Activated naive CD4-positive, alpha-beta T cell treated with anti-CD3 and anti-CD28 coated beads, Interleukin-2, amount 50 U/mL, for 72 hours (primary cell): Measurements from ENCODE around the gene CARD18. TPM values are rescaled to one million over a fixed set of nuclear protein-coding genes. Genes with fewer than 3 reads are reported as not detected.

Experiments used
- ATAC-seq, 2 donors: fragments of 150-1000 bp; cut with Tn5 transposase; 2 replicates each; pipeline ENCODE4 v1.10.0; 2021; ENCODE audit warnings: mild to moderate bottlenecking in 2 of 2, moderate library complexity in 2 of 2
- DNase-seq, 2 donors: peaks; one replicate each; pipeline ENCODE4 v3.0.0; 2021 to 2022; ENCODE audit warnings: low spot score in 2 of 2
- H3K27ac Mint-ChIP-seq, 2 donors: one replicate each; pipeline ENCODE4 v1.8.0; 2022; ENCODE audit warnings: mild to moderate bottlenecking in 2 of 2, mixed read lengths in 2 of 2
- H3K36me3 Mint-ChIP-seq, 2 donors: one replicate each; pipeline ENCODE4 v1.8.0; 2022; ENCODE audit warnings: mixed read lengths in 2 of 2
- H3K9me3 Mint-ChIP-seq, 2 donors: one replicate each; pipeline ENCODE4 v1.8.0; 2022; ENCODE audit warnings: mixed read lengths in 2 of 2
- total RNA-seq, 2 donors: library from RNA; stranded (reverse); gene quantifications; one replicate each; pipeline ENCODE4 v1.2.3, GENCODE V29; 2022

The CARD18 gene, protein sequence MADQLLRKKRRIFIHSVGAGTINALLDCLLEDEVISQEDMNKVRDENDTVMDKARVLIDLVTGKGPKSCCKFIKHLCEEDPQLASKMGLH
- not detected for total RNA-seq

DNA sequence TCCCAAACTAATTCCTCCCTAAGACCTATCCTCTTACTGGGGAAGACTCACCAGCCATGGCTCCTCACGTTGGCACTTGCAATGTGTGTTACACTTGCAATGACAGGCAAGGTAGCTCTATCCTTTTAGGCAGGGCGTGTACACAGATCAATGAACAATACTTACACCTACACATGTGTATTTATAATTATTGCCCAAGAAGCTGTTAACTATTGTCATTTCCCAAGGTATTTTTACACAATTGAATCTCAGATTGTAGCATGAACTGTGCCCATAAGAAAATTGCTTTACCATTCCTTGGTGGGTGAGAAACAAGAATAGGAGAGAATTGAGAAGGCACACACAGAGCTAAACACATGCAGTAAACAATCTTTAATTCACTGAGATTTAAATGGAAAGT lies at the start of gene CARD18:
Gene CARD18 (minus strand): TSS at position 101 of the 400 bp plus-strand sequence. CDS start 43 bp downstream, at position 58.
- DNase-seq (no peak), ATAC-seq (no peak)
- Mint-ChIP-seq H3K27ac (no peak within 1 kb of the TSS), H3K9me3 (peaks cover 4 to 5% of the 10 kb centered on the region in 2 donors), H3K36me3 (peaks cover 0 to 4% of the 10 kb centered on the region in 2 donors)

DNA sequence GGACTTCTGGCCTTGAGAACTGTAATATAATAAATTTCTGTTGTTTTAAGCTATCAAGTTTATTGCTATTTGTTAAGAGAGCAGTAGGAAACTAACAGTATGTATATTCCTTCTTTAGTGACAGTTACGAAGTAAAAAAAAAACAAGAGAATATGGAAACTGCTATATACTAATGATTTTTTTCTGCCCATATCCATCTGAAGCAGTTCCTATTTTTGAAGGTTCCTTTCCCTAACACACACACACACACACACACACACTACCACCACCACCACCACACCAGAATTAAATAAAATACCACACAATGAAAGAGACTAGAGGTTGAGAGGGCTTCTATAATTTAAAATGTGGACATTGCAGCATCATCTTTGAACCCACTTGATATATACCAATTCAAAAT lies 44.4 kb upstream of the CARD18 start:
- H3K27ac Mint-ChIP-seq = no peak overlapping the region
- ATAC-seq (no peak), DNase-seq (no peak)
- no peaks in the 10 kb centered on the region for H3K9me3 Mint-ChIP-seq
- no peaks in the 10 kb centered on the region for H3K36me3 Mint-ChIP-seq

DNA sequence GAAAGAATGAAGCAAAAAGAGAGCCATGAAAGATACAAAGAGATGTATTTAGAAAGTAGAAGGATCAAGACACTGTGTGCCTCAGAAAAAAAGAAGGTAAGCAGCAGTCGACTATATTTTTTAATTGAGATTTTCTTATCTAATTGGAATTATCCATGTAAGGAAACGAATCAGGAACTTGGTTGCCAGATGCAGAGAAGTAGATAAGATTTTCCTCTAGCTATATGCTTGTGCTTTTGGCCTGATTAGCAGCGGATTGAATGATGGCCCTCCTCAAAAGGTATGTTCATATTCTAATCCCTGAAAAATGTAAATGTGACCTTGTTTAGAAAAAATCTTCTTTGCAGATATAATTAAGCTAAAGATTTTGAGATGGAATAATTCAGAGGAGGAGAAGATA lies 43.9 kb upstream of the CARD18 start:
- no peaks in the 10 kb centered on the region for H3K36me3 Mint-ChIP-seq
- ATAC-seq = no peak
- H3K27ac Mint-ChIP-seq = no peak overlapping the region

DNA sequence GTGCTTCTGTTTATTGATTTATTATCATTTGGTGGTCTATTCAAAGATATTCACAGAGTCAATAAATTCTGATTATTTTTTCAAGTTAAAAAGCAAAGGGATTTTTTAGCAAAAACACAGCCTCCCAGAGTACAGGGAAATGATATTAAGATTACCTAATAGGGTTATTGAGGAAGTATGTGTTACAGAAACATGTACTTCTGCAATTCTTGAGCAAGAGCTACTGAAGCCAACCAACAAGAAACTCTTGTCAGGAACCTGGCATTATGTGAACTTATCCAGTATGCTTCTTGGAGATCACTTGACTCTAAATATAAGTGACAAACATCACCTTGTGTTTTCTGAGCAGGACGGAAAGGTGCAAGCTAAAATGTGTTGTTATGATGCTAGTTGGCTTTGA lies 42.0 kb upstream of the CARD18 start:
- ATAC-seq = no peak

More for the DNA sequence above, 43.9 kb upstream of the CARD18 start:
- no peaks in the 10 kb centered on the region for H3K9me3 Mint-ChIP-seq
- DNase-seq = no peak

DNA sequence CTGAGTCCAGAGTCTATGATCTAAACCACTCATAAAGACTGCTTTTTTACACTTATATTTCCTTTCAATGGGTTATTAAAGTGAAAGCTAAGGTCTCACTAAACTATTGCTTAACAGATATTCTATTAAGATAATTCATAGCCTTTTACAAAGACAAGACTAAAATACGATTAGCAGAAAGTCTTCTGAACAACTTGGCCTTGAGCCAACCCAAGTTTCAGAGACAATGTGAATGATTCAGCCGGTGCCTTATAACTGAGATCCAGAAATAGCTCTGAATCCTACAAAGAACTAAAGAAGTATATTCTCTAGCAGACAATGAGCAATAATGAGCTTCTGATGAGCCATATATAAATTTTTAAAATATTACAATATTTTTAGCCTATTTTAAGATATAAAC lies 41.5 kb upstream of the CARD18 start:
- no peak for ATAC-seq
- H3K27ac Mint-ChIP-seq = no peak overlapping the region
- H3K36me3 Mint-ChIP-seq = no peaks in the 10 kb centered on the region
- no peak for DNase-seq
- no peaks in the 10 kb centered on the region for H3K9me3 Mint-ChIP-seq

More for the DNA sequence above, 42.0 kb upstream of the CARD18 start:
- no peaks in the 10 kb centered on the region for H3K9me3 Mint-ChIP-seq
- H3K36me3 Mint-ChIP-seq = no peaks in the 10 kb centered on the region
- no peak for DNase-seq
- no peak overlapping the region for H3K27ac Mint-ChIP-seq

DNA sequence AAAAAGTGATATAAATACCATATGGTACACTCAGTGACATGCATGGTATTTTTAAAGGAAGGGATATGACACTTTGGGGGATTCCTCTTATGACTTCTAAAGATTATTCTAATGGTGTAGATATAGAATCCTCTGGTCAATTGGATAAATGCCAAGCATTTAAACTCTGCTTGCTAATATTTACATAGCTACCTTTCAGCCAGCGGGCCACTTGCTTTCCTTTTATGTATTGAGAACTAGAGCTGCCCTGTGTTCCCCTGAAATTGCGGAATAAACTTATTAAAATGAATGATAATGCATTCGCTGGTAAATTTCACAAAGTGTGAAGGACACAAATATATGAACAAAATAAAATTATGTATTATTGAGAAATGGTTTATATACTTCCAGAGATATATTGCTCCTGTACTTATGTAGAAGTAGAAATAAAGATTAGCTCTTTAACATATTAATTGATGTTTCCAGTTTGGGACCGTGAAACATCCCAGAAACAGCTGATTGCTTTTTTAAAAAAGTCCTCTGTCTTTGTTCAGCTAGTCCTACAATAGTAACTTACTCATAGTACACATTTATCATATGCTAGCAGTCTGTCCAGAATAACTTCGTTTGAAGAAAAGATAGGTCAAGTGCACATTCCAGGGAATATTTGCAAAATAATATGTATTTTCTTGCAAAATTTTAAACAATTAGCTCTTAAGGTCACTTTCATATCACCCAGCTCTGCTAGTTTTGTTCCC lies 40.1 kb upstream of the CARD18 start:
- no peak overlapping the region for H3K27ac Mint-ChIP-seq
- H3K36me3 Mint-ChIP-seq = no peaks in the 10 kb centered on the region
- ATAC-seq (no peak), DNase-seq (no peak)
- no peaks in the 10 kb centered on the region for H3K9me3 Mint-ChIP-seq

DNA sequence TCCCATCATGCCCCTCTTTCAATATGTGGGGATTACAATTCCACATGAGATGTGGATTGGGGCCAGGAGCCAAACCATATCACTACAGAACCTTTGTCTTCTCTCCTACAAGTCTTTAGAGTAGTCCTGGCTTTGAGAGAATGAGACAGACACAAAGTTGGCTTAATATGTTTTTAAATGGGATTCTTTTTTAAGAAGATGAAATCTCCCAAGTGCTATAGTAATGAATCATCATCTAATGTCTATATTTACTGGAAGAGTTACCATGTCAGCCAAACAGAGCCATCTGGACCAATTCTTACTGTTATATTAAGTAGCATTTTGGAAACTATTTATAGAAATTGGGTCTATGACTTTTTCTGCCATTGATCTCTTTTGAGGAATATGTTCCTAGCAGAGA lies 38.1 kb upstream of the CARD18 start:
- Mint-ChIP-seq H3K27ac (no peak overlapping the region), H3K36me3 (no peaks in the 10 kb centered on the region), H3K9me3 (no peaks in the 10 kb centered on the region)
- DNase-seq = no peak
- no peak for ATAC-seq

DNA sequence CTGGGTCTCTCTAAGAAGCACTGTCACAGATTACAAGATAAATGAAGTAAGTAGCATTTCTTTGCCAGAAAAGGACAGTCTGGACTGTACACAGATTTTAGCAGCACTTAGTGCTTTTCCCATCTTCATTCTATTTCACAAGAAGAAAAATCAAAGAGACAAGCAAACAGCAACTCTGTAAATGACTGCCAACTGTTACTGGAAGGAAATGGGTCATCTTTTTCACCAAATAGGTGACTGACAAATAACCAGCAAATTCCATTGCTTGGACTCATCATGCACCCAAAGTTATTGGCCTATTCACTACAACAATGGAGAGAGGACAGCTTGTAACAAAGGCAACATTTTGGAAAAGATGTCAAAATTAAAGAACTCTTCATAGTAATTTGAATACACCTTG lies 28.9 kb upstream of the CARD18 start:
- ATAC-seq (no peak), DNase-seq (no peak)
- Mint-ChIP-seq H3K36me3 (peaks cover 0 to 10% of the 10 kb centered on the region in 2 donors), H3K9me3 (peaks cover 4 to 9% of the 10 kb centered on the region in 2 donors), H3K27ac (no peak overlapping the region)

DNA sequence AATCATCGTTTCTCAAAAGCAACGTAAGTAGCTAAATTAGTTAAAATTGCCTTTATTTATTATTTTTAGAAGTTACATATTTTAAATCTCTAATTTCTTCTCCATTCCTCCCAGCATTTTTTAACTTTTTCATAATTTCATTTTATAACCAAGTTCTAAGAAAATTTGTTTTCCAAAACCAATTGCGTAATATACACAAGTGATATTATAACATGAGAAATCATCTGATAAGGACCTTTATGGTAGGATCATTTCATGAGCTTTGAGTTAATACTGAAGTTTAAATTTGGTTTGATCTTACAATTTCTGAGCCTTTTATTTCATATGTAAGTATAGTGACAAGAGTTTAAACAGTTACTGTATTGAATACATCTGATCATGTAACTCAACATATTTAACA lies 27.7 kb upstream of the CARD18 start:
- H3K27ac Mint-ChIP-seq = no peak overlapping the region
- peaks cover 4 to 6% of the 10 kb centered on the region in 2 donors for H3K9me3 Mint-ChIP-seq
- ATAC-seq = no peak
- H3K36me3 Mint-ChIP-seq = peaks cover 0 to 7% of the 10 kb centered on the region in 2 donors
- DNase-seq = no peak

DNA sequence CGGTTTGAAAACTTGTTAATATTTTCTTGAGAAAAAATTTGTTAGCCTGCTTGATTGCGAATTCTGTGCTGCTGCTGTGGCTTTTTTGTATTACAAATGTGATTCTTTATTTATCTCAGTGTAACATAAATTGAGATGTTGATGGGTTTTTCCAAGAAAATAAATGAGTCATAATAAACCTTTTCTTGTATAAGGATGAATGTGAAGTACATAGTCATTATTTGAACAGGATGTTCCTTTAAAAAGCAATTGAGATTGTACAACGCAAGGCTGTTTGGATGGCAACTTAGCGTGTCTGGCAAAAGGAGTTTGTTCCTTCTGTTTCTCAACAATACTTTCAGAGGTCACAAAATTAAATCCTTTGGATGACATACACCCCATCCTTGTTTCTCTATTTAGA lies 24.6 kb upstream of the CARD18 start:
- no peak for ATAC-seq
- Mint-ChIP-seq H3K36me3 (no peaks in the 10 kb centered on the region), H3K9me3 (no peaks in the 10 kb centered on the region), H3K27ac (no peak overlapping the region)
- DNase-seq = no peak

DNA sequence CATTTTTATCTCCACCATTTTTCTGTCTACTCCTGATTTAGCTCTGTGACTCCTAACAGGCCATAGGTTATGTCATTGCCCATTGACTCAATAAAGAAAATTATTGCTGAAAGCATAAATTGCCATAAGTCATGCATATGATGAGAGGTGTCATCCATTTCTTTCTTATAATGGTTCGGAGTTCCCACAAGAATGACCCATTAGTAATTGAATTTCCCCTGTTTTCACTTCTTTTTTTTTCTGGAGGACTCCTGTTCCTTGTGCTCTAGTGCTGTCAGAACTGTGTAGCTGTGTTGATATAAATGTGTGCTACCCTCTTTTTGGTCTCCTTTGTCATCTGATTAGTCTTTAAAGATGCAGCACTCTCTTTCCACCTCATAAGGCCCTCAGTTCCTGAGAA lies 22.9 kb upstream of the CARD18 start:
- Mint-ChIP-seq H3K9me3 (no peaks in the 10 kb centered on the region), H3K36me3 (no peaks in the 10 kb centered on the region), H3K27ac (no peak overlapping the region)
- no peak for DNase-seq
- no peak for ATAC-seq

DNA sequence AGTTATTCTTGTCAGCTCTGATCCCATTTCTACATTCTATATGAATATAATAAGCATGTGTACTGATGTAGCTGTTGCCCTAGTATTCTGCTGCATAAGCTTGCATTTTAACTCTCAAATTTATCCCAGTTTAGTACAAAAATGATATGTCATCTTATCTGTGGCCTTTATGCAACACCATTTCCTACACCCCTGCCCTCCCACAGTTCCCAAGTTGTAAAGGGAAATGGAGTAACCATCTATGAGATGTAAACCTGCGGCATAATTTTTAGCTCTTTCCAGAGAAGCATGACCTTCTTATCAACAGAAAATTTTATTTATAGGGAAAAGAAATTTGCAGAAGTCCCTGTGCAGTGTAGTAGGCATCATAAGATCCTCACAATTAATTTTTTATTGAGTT lies 18.9 kb upstream of the CARD18 start:
- Mint-ChIP-seq H3K36me3 (no peaks in the 10 kb centered on the region), H3K9me3 (no peaks in the 10 kb centered on the region), H3K27ac (no peak overlapping the region)
- no peak for DNase-seq
- ATAC-seq = no peak

DNA sequence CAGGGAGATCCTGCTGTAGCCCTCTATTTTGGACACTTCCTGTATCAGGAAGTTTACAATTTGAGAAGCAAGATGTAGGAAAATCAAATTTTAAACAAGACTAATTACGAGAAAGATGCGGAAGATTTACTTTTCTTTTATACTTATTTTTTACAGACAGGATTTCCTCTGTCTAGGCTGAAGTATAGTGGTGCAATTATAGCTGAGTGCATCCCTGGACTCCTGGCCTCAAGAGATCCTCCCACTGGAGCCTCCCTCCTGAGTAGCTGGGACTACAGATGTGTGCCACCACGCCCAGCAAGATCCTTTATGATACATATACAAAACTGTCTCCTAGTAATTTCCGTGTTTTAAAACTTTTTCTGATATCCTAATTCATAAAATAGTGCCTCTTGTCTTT lies 17.2 kb upstream of the CARD18 start:
- H3K27ac Mint-ChIP-seq = no peak overlapping the region
- ATAC-seq (no peak), DNase-seq (no peak)
- no peaks in the 10 kb centered on the region for H3K36me3 Mint-ChIP-seq
- no peaks in the 10 kb centered on the region for H3K9me3 Mint-ChIP-seq

DNA sequence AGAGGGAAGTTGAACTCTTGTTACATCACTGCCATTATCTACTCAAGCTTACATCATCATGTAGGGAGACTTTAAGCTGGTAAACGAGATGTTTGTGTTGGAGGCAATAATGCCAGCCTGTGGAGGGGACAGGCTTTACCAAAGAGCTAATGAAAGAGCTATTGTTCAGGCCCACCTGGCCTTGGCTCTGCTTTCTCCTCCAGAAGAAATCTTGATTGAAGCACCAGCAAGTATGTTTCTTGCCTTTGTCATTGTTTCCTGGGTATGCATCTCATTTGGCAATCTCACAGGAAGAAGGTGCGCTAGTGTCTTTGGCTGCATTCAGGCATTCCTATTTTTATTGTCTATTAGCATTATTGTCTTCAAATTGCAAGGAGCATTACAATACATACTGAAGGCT lies 16.7 kb upstream of the CARD18 start:
- Mint-ChIP-seq H3K36me3 (no peaks in the 10 kb centered on the region), H3K27ac (no peak overlapping the region), H3K9me3 (no peaks in the 10 kb centered on the region)
- no peak for ATAC-seq
- DNase-seq = no peak

DNA sequence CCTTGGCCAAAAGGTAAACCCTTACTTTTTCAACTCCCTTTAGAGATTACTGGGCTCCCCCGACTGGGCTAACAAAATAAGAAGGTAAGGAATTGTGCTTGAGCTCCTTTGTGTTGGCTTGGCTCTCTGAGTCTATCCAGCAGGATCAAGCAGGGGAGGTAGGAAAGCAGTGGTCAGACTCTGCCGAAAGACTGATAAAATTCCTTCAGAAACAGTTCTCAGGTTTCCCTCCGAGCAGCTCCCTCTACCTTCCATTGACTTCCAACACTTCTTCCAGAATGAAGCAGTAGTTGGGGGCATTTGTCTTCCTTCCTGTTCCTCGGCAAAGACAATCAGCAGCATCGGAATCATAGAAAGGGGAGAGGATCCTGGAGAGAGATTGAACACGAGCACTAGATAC lies 16.1 kb upstream of the CARD18 start:
- no peak overlapping the region for H3K27ac Mint-ChIP-seq
- DNase-seq (no peak), ATAC-seq (no peak)
- no peaks in the 10 kb centered on the region for H3K36me3 Mint-ChIP-seq
- no peaks in the 10 kb centered on the region for H3K9me3 Mint-ChIP-seq

DNA sequence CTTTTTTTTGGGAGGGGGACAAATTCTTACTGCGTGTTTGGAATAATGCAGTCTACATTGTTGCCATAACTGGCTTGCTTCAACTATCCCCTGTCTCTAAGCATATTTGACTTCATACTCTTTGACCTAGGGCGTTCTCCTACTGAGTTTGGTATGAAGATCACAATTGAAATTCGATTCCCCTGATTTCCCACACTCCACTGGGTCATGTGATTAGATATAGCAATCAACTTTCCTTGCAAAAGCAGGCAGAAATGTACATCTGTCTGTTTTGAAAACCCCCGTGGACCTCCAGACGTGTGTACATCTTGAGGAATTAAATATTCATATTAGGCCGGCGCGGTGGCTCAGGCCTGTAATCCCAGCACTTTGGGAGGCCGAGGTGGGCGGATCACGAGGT lies 13.8 kb upstream of the CARD18 start:
- H3K27ac Mint-ChIP-seq = no peak overlapping the region
- H3K9me3 Mint-ChIP-seq = no peaks in the 10 kb centered on the region
- H3K36me3 Mint-ChIP-seq = no peaks in the 10 kb centered on the region
- ATAC-seq (no peak), DNase-seq (no peak)

DNA sequence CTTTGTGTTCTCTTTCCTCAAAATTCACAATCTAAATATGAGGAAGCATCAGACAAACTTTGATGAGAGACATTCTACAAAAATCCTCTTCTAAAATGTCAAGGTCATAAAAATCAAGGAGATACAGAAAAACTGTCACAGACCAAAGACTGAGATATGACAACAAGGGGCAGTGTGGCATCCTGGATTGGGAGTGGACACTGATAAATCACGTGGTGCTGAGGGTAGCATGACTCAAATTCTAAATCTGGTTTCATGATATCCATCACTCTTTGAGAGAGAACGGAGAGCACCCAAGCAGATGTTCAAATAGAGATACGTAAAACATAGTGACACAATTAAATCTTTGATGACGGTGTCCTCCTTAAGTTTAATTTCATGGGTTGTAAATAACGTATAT lies 13.0 kb upstream of the CARD18 start:
- H3K27ac Mint-ChIP-seq = no peak overlapping the region
- H3K9me3 Mint-ChIP-seq = no peaks in the 10 kb centered on the region
- H3K36me3 Mint-ChIP-seq = no peaks in the 10 kb centered on the region
- no peak for ATAC-seq
- DNase-seq = no peak

DNA sequence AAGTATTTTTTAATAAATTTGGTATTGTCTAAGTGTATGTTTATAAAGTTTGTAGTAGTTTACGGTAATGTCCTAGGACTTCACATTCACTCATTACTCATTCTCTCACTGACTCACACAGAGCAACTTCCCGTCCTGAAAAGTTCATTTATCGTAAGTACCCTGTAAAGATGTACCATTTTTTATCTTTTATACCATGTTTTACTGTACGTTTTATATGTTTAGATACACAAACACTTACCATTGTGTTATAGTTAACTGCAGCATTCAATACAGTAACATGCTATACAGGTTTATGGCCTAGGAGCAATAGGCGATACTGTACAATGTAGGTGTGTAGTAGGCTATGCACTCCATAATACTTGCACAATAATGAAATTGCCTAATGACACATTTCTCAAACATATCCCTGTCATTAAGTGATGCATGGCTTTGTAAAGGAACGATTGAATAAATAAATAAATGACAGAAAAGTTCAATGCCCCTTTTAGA lies 12.5 kb upstream of the CARD18 start:
- Mint-ChIP-seq H3K9me3 (no peaks in the 10 kb centered on the region), H3K27ac (no peak overlapping the region), H3K36me3 (no peaks in the 10 kb centered on the region)
- ATAC-seq (no peak), DNase-seq (no peak)
